T-helper 2 cell treated with Interferon-gamma antibody and Interleukin-4, amounts not matched to agents 5 μg/mL and 100 μg/mL, for 36 hours (primary cell): ENCODE results near the gene XDH.

Experiments used
- DNase-seq: peaks from one replicate; pipeline ENCODE4 v3.0.0; 2021; ENCODE audit warnings: low spot score
- H3K27ac Mint-ChIP-seq: one replicate; pipeline ENCODE4 v1.8.0; 2021; ENCODE audit warnings: mild to moderate bottlenecking, mixed read lengths
- H3K27me3 Mint-ChIP-seq: one replicate; pipeline ENCODE4 v1.8.0; 2021; ENCODE audit warnings: low read depth, mixed read lengths
- H3K36me3 Mint-ChIP-seq: one replicate; pipeline ENCODE4 v1.8.0; 2021; ENCODE audit warnings: low read depth, mixed read lengths
- H3K4me1 Mint-ChIP-seq: one replicate; pipeline ENCODE4 v1.8.0; 2021; ENCODE audit warnings: low read depth, mixed read lengths
- H3K4me3 Mint-ChIP-seq: one replicate; pipeline ENCODE4 v1.8.0; 2022; ENCODE audit warnings: mild to moderate bottlenecking, moderate library complexity, mixed read lengths
- H3K9me3 Mint-ChIP-seq: one replicate; pipeline ENCODE4 v1.8.0; 2021; ENCODE audit warnings: mixed read lengths

XDH gene

DNA sequence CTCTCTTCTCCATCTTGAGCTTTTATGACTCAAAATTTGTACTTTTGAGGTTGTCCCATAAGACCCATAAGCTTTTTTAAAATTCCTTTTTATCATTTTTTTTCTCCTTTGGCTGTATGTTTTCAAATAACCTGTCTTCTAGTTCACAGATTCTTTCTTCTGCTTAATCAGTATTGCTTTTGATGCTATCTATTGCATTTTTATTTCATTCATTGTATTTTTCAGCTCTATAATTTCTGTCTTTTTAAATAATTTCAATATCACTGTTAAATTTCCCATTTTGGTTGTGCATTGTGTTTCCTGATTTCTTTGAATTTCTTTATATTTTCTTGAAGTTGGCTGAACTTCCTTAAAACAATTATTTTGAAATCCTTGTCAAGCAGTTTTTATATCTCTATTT, 4.8 kb upstream of the XDH start:
- H3K36me3 Mint-ChIP-seq: no peaks in the 10 kb centered on the region
- H3K4me1 Mint-ChIP-seq: peaks cover 11% of the 10 kb centered on the region
- peaks cover 2% of the 10 kb centered on the region for H3K27me3 Mint-ChIP-seq
- no peak overlapping the region for H3K27ac Mint-ChIP-seq
- no peak for DNase-seq
- no peak overlapping the region for H3K4me3 Mint-ChIP-seq
- peaks cover 20% of the 10 kb centered on the region for H3K9me3 Mint-ChIP-seq

DNA sequence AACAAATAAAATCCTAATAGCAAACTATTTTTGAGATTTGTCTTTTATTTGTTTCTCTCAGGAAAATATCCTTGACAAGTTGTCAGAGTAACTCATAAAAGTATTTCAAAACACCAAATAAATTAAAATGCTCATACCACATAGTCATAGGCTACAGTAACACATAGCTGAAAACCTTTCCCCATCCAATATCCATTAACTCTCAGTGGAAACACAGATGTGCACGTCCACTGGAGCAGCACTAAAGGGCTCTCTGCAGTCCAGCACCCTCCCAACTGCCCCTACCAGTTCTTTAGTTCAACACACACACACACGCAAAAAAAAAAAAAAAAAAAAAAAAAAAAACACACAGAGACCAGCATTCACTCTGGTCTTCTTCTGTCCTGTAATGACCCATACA, 879 bp upstream of the XDH start:
- no peaks in the 10 kb centered on the region for H3K36me3 Mint-ChIP-seq
- DNase-seq: no peak
- H3K27ac Mint-ChIP-seq: no peak overlapping the region
- H3K4me1 Mint-ChIP-seq: peaks cover 11% of the 10 kb centered on the region
- no peak overlapping the region for H3K4me3 Mint-ChIP-seq
- H3K9me3 Mint-ChIP-seq: peaks cover 18% of the 10 kb centered on the region
- peaks cover 7% of the 10 kb centered on the region for H3K27me3 Mint-ChIP-seq

DNA sequence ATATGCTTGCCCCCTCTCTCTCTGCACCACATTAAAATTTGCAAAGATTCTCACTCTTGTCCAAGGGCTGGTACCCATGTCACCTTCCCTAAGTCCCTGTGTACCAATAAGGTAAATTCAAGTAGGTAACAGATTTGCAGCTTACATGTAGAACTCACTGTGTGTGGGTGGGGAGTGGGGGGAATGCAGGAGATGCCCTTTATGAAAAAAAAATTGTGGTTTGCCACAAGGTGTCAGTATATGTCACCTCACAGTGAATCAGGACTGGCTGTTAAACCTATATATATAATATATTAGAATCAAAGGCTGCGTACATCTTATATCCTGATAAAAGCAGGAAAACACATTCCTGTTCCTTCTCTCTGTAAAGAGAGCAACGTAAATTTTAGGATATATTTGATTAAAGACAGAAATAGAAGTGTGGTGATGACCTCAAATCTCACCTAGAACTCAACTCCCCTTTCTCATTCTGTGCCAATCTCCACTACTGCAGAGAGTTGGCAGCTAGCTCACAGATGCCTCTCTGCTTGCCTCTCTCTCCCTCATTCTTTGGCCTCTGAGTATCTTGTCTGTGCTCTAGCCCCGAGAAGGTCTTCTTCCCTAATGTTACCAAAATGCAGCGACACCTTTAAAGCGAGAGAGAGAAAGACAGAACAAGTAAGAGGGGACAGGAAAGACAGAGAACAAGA, 536 bp downstream of the XDH start:
- no peak overlapping the region for H3K4me3 Mint-ChIP-seq
- peaks cover 8% of the 10 kb centered on the region for H3K9me3 Mint-ChIP-seq
- DNase-seq: peak; percentile 10
- H3K27me3 Mint-ChIP-seq: peaks cover 12% of the 10 kb centered on the region
- no peaks in the 10 kb centered on the region for H3K36me3 Mint-ChIP-seq
- peaks cover 11% of the 10 kb centered on the region for H3K4me1 Mint-ChIP-seq
- no peak overlapping the region for H3K27ac Mint-ChIP-seq

DNA sequence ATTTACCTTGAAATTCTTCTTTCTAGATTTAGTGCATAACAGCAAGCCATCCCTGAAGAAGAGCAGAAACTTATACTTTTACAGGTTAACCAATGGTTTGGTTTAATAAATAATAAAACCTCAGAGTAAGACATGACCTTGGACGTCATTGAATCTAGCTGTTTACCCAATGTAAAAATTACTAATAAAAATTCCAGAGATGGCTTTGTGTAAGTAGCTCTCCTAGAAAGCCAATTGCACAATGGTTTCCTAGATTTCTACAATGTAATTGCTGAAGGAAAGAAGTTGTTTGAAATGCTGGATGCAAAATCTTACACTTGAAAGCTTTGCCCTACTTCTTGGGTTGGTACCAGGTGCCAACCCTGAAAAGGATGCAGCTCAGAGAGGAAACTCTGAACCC, 1.5 kb downstream of the XDH start:
- Mint-ChIP-seq H3K27ac (no peak overlapping the region), H3K4me1 (peaks cover 11% of the 10 kb centered on the region), H3K9me3 (no peaks in the 10 kb centered on the region), H3K4me3 (no peak overlapping the region), H3K36me3 (no peaks in the 10 kb centered on the region), H3K27me3 (peaks cover 21% of the 10 kb centered on the region)
- DNase-seq: no peak

DNA sequence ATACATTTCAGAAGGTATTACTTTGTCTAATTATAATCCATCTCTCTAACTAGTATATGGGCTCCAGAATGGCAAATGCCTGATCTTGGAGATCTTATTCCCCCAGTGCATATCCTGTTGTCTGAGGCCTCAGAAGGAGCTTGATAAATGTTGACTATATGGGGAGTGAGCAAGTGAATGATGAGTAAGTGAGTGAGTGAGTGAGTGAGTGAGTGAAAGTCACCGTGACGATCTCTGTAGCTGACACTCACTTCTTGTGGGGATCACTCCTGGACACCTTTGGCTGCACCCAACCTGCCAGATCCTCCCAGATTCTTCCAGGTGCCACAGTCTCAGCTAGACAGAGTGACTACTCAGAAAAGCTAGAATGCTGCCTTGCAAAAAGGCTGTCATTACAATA, 2.8 kb downstream of the XDH start:
- no peak overlapping the region for H3K27ac Mint-ChIP-seq
- DNase-seq: no peak
- H3K9me3 Mint-ChIP-seq: no peaks in the 10 kb centered on the region
- H3K27me3 Mint-ChIP-seq: peaks cover 28% of the 10 kb centered on the region
- no peaks in the 10 kb centered on the region for H3K36me3 Mint-ChIP-seq
- H3K4me1 Mint-ChIP-seq: peaks cover 11% of the 10 kb centered on the region
- H3K4me3 Mint-ChIP-seq: no peak overlapping the region

DNA sequence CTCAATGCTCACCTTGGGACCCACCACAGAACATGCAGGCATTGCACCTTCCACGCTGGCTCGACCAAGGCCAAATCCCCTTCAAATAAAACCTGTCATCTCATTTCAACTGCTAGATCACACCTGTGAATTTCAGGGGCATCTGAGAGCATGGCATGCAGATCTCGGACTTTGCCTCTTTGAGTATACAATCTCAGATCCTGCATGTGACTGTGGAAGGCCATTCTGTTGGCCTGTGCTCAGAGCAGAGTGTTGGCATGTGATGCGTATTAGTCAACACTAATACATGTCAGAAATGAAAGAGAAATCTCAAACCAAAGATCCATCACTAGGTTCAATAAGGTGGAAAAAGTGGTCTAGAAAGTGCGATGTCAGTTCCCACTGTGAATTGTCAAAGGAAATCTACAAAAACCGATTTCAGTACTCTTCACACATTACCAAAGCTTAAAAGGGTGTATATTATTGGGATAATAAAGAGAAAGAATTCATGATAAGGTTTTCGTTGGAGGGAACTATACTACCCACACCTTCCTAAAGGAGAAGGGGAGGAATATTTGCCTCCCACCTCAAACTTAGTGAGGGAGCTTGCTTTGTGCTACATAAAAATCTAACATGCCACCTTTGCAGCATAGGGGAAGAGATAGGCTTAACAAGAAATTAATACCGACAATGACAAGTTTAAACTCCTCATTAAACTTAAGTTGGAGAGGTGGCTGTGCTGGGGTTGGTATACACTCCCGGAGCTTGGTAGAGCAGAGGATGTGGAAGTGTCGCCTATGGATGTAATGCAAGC, 7.8 kb downstream of the XDH start:
- DNase-seq: no peak
- H3K36me3 Mint-ChIP-seq: no peaks in the 10 kb centered on the region
- H3K4me3 Mint-ChIP-seq: no peak overlapping the region
- H3K27me3 Mint-ChIP-seq: peaks cover 26% of the 10 kb centered on the region
- no peaks in the 10 kb centered on the region for H3K9me3 Mint-ChIP-seq
- no peak overlapping the region for H3K27ac Mint-ChIP-seq
- no peaks in the 10 kb centered on the region for H3K4me1 Mint-ChIP-seq

DNA sequence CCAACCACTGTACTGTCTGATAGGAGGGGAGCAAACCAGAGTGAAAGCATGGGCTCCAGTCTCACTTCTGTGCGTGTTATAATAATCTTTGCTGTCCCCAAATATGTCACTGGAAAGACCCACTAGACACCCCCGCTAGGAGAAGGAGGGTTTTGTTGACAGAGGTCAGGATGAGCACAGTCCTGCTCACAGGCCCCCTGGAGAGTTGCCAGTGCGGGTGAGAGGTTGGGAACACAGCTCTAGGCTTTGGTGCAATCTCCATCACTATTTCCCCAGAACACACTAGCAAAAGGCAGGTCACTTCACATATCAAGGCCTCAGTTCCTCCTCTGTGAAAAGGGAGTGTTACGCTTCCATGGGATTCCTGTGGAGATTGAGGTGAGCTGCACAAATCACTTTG, 9.7 kb downstream of the XDH start:
- Mint-ChIP-seq H3K4me1 (no peaks in the 10 kb centered on the region), H3K4me3 (no peak overlapping the region)
- no peak for DNase-seq

DNA sequence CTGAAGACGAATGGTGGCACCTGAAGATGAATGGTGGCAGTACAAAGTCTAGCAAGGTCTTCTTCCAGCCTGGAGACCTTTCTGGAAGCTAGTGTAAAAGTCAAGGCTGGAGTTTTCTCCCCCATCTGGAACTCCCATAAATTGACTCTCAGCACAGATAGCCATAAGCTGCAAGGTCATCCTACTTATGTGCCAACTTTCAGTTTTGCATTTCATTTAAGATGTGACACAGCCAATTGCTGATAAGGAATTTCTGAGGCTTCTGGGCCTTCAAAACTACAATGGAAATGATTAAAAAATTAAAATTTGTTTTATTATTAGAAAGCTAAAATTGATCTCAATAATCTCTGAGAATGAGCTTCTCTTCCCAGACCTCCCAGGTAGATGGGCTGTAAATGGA, 10.2 kb downstream of the XDH start:
- H3K9me3 Mint-ChIP-seq: no peaks in the 10 kb centered on the region
- H3K4me1 Mint-ChIP-seq: no peaks in the 10 kb centered on the region
- H3K4me3 Mint-ChIP-seq: no peak overlapping the region
- H3K27me3 Mint-ChIP-seq: peaks cover 20% of the 10 kb centered on the region
- H3K36me3 Mint-ChIP-seq: no peaks in the 10 kb centered on the region
- DNase-seq: no peak
- H3K27ac Mint-ChIP-seq: no peak overlapping the region

More for the DNA sequence above, 9.7 kb downstream of the XDH start:
- H3K36me3 Mint-ChIP-seq: no peaks in the 10 kb centered on the region
- peaks cover 22% of the 10 kb centered on the region for H3K27me3 Mint-ChIP-seq
- no peak overlapping the region for H3K27ac Mint-ChIP-seq
- H3K9me3 Mint-ChIP-seq: no peaks in the 10 kb centered on the region

DNA sequence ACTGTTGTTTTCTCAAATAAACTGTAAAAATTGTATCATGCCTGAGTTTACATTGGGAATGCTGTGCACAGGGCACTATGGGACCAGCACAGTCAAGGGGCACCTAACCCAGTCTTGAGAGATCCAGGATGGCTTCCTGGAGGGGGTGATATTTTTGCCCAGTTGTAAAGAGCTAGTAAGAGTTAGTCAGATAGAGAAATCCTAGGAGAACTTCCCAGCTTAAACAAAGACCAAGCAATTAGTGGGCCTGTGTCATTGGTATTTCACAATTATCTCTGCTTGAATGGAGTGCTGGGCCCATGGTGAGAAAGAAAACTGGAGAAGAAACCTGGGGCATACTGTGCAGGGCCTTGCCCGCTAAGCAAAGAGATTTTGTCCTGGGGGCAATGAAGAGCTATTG, 12.2 kb downstream of the XDH start:
- H3K27me3 Mint-ChIP-seq: peaks cover 7% of the 10 kb centered on the region
- H3K36me3 Mint-ChIP-seq: no peaks in the 10 kb centered on the region
- H3K4me1 Mint-ChIP-seq: no peaks in the 10 kb centered on the region
- H3K4me3 Mint-ChIP-seq: no peak overlapping the region
- no peaks in the 10 kb centered on the region for H3K9me3 Mint-ChIP-seq
- no peak overlapping the region for H3K27ac Mint-ChIP-seq
- DNase-seq: no peak

DNA sequence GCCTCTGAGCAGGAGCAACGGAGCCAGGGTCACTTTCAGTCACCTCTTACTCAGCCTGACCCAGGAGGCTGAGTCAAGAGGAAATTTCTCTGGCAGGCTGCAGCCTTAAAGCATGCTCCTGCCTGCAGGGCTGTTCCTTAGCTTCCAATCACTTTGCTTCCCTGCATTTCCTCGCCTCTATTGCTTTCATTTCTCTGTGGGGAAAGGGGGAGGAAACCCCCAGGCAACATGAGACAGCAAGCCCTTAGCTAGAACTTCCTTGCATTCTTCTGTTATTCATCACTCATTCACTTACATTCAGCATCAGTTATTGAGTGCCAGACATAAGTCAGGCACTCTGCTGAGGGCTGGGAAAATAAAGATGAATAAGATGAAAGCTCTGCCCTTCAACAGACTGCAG, 13.0 kb downstream of the XDH start:
- Mint-ChIP-seq H3K4me3 (no peak overlapping the region), H3K27me3 (peaks cover 1% of the 10 kb centered on the region), H3K27ac (no peak overlapping the region), H3K9me3 (no peaks in the 10 kb centered on the region), H3K36me3 (no peaks in the 10 kb centered on the region), H3K4me1 (no peaks in the 10 kb centered on the region)
- no peak for DNase-seq

DNA sequence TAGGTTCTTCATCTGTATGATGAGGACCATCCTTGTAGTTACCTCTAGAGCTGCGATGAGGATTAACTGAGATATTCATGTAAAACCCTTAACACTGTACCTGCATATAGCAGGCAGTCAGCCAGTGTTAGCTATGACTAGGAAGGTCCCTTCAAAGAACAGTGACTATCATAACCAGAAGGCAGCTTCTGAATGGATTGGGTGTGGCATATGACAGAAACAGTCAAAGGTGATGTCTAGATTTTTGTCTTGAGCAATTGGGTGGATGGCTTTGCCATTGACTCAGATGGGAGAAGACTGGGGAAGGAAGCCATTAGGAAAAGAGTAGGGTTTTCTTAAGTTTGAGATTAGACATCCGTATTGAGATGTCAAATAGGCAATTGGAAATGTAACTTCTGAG, 15.7 kb downstream of the XDH start:
- H3K9me3 Mint-ChIP-seq: no peaks in the 10 kb centered on the region
- no peak for DNase-seq
- H3K36me3 Mint-ChIP-seq: no peaks in the 10 kb centered on the region
- no peaks in the 10 kb centered on the region for H3K4me1 Mint-ChIP-seq
- no peak overlapping the region for H3K4me3 Mint-ChIP-seq
- peaks cover 10% of the 10 kb centered on the region for H3K27me3 Mint-ChIP-seq
- H3K27ac Mint-ChIP-seq: no peak overlapping the region

DNA sequence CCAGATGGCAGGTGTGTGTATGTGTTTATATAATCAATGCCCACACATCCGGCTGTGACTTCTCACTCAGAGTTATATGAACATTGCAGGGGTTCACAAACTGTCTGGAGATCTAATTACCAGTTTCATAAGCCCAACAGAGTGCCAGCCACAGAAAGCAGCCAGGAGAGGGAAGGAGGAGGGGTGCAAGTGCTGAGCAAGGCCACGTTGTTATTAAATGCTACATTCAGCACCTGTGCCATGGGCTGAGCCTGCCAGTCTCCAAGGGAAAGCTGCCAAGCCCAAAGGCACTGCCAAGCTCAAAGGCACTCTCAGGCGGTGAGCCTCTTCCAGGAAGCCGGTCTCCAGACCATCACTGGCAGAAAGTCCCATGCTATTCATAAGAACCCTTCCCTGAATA, 17.4 kb downstream of the XDH start:
- H3K4me3 Mint-ChIP-seq: no peak overlapping the region

DNA sequence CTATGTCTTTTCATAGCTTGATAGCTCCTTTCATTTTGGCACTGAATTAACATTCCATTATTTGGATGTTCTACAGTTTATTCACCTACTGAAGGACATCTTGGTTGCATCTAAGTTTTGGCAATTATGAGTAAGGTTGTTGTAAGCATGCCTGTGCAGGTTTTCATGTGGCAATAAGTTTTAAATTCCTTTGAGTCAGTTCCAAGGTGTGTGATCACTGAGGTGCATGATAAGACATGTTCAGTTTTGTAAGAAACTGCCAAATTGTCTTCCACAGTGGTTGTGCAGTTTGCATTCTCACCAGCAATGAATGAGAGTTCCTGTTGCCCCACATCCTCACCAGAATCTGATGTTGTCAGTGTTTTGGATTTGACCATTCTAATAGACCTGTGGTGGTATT, 24.2 kb downstream of the XDH start:
- H3K4me1 Mint-ChIP-seq: peaks cover 7% of the 10 kb centered on the region
- no peak overlapping the region for H3K27ac Mint-ChIP-seq
- H3K9me3 Mint-ChIP-seq: no peaks in the 10 kb centered on the region
- no peaks in the 10 kb centered on the region for H3K36me3 Mint-ChIP-seq
- no peak for DNase-seq
- peaks cover 49% of the 10 kb centered on the region for H3K27me3 Mint-ChIP-seq
- H3K4me3 Mint-ChIP-seq: no peak overlapping the region

More for the DNA sequence above, 17.4 kb downstream of the XDH start:
- DNase-seq: no peak
- H3K36me3 Mint-ChIP-seq: no peaks in the 10 kb centered on the region
- H3K27me3 Mint-ChIP-seq: peaks cover 21% of the 10 kb centered on the region
- no peaks in the 10 kb centered on the region for H3K9me3 Mint-ChIP-seq
- H3K27ac Mint-ChIP-seq: no peak overlapping the region
- H3K4me1 Mint-ChIP-seq: no peaks in the 10 kb centered on the region

DNA sequence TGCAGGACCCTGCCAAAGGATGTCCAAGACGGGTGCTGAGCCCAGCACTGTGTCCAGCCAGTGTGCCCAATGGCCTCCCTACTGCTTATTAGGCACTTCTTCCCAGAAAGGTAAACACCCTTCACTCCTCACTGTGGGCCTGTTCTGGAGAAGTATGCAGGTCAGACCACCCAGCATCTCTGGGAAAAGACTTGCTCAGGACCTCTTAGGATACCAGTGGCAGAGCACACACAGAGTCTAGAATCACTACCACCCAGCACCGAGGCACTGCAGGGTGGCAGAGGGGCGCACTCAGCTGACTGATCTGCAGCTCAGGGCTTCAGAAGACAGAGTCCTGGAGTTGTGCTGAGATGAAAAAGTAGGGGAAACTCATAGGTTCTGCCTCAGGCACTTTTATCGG, 25.8 kb downstream of the XDH start:
- no peak for DNase-seq
- Mint-ChIP-seq H3K9me3 (no peaks in the 10 kb centered on the region), H3K4me1 (peaks cover 19% of the 10 kb centered on the region), H3K4me3 (no peak overlapping the region), H3K27ac (no peak overlapping the region), H3K36me3 (no peaks in the 10 kb centered on the region), H3K27me3 (peaks cover 39% of the 10 kb centered on the region)
